Panc1 (cell line): ENCODE data around the gene CELF2. TPM values are rescaled to one million over a fixed set of nuclear protein-coding genes. Genes with fewer than 3 reads are reported as not detected.

Experiments used
- ATAC-seq: fragments of 200-7000 bp; cut with Tn5 transposase; 2 replicates; pipeline ENCODE4 v1.9.1; 2020; ENCODE audit warnings: mild to moderate bottlenecking, moderate library complexity
- BruUV-seq: library from RNA; stranded (reverse); fragments of 400-500 nt; replicated peaks from 2 replicates; lab custom pipeline; 2021; lab: Mats Ljungman, UMichigan
- CTCF ChIA-PET: fragments of 300-600 bp; sonication (Branson Sonifier 250); formaldehyde crosslinking; loops from one replicate; lab custom pipeline; 2022; ENCODE audit warnings: antibody characterized with exemption; lab: Charles Lee
- POLR2A ChIA-PET: fragments of 300-600 bp; sonication (Branson Sonifier 250); formaldehyde crosslinking; loops from one replicate; lab custom pipeline; 2022; ENCODE audit warnings: antibody characterized with exemption; lab: Charles Lee
- DNase-seq: peaks from one replicate; pipeline ENCODE4 v3.0.0-alpha.2; 2010; ENCODE audit warnings: low read depth, low spot score
- H3K27ac ChIP-seq: 2 replicates; pipeline ENCODE4 v1.5.1; 2011; ENCODE audit warnings: mild to moderate bottlenecking, low read length, inconsistent platforms
- H3K27me3 ChIP-seq: fragments of 200-500 bp; sonication (Bioruptor generic); 2 replicates; pipeline ENCODE4 v1.6.0; 2014; ENCODE audit warnings: low read length, inconsistent platforms; ENCODE audit not compliant: control insufficient read depth, insufficient read depth
- H3K36me3 ChIP-seq: fragments of 200-500 bp; sonication (Bioruptor generic); 2 replicates; pipeline ENCODE4 v1.5.1; 2014; ENCODE audit warnings: inconsistent platforms, mild to moderate bottlenecking, low read length, moderate library complexity; ENCODE audit not compliant: control insufficient read depth, insufficient read depth
- H3K4me1 ChIP-seq: 2 replicates; pipeline ENCODE4 v1.5.1; 2011; ENCODE audit warnings: inconsistent platforms, mild to moderate bottlenecking, low read length, moderate library complexity; ENCODE audit not compliant: control insufficient read depth, insufficient read depth
- H3K4me3 ChIP-seq, 2 experiments: 2 replicates each; pipeline ENCODE4 v1.5.1; 2011 to 2012; ENCODE audit warnings: low read depth in 2 of 2, low read length in 2 of 2, mild to moderate bottlenecking in 2 of 2, inconsistent platforms in 1 of 2, moderate library complexity in 1 of 2
- H3K9me3 ChIP-seq: fragments of 200-500 bp; sonication (Bioruptor generic); 2 replicates; pipeline ENCODE4 v1.5.1; 2014; ENCODE audit warnings: low read depth, mild to moderate bottlenecking, inconsistent platforms, low read length, moderate library complexity; ENCODE audit not compliant: control insufficient read depth, insufficient read depth
- POLR2AphosphoS5 ChIP-seq: IDR thresholded peaks from 2 replicates; pipeline ENCODE4 v1.6.1; 2012; ENCODE audit warnings: mild to moderate bottlenecking, low read depth, low read length, moderate library complexity
- SIN3A ChIP-seq: IDR thresholded peaks from 2 replicates; pipeline ENCODE4 v1.6.1; 2012; ENCODE audit warnings: low read depth, mild to moderate bottlenecking, low read length, moderate library complexity, borderline replicate concordance; ENCODE audit not compliant: insufficient read depth
- TCF7L2 ChIP-seq: IDR thresholded peaks from 2 replicates; pipeline ENCODE4 v1.6.1; 2011; ENCODE audit warnings: mild to moderate bottlenecking, low read depth, low read length, inconsistent platforms
- in situ Hi-C: cut with HindIII; loops from 2 replicates; pipeline ENCODE4 v1.10.0; 2016; ENCODE audit warnings: low sequenced_read_pairs, low pct_unique_long_range_greater_than_20kb
- intact Hi-C: fragments of 100-400 bp; cut with micrococcal nuclease; formaldehyde crosslinking; loops from one replicate; pipeline ENCODE4 v1.10.0; 2022; ENCODE audit not compliant: unreplicated experiment
- total RNA-seq: library from RNA; stranded (reverse); gene quantifications from one replicate; pipeline ENCODE4 v1.2.1, GENCODE V29; 2021; ENCODE audit not compliant: unreplicated experiment
- TF ChIP-seq, protein P1 (sequence below), 2 experiments: IDR thresholded peaks; 2 replicates each; pipeline ENCODE4 v1.6.1; 2011 to 2012; ENCODE audit warnings: low read depth in 2 of 2, control low read depth in 1 of 2, low read length in 1 of 2, mild to moderate bottlenecking in 1 of 2, moderate library complexity in 1 of 2; ENCODE audit not compliant: insufficient read depth in 1 of 2
- TF ChIP-seq, protein P2 (sequence below): fragments of 450-650 bp; IDR thresholded peaks from 2 replicates; pipeline ENCODE4 v1.5.1; 2017; ENCODE audit warnings: mild to moderate bottlenecking

Gene CELF2
- total RNA-seq, 1 experiment from 2014 or later: 0.44 TPM

DNA sequence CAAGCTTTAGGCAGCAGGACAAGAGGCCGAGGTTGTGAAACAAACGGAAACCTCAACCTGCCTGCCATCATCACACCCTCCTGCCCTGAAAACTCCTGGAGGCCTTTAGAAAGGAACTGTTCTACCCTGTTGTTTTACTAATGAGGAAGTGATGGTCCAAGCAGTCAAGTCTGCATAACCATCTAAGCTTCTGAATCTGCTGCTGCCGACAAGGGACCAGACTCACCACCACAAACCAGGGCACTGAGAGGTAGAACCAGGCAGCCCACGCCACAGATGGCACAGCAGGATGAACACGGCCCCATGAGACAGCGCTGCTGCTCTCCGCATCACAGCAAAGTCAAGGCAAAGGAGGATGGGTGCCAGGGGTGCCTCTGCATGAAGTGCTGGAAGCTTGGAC, 209.4 kb downstream of the CELF2 start:
- Histone ChIP-seq H3K27ac (no peak overlapping the region), H3K4me1 (no peaks in the 10 kb centered on the region), H3K9me3 (no peaks in the 10 kb centered on the region), H3K4me3 (no peak overlapping the region), H3K27me3 (no peaks in the 10 kb centered on the region; the same call in 1 of the 2 replicates), H3K36me3 (no peaks in the 10 kb centered on the region)
- no TSS peak for BruUV-seq
- ChIA-PET POLR2A (no interaction called here), CTCF (no interaction called here)
- DNase-seq: no peak
- no peak for ATAC-seq
- intact Hi-C loops (no loop called here), in situ Hi-C loops (no loop called here)
- TF ChIP-seq TCF7L2: no peak
- TF ChIP-seq, protein P1, sequence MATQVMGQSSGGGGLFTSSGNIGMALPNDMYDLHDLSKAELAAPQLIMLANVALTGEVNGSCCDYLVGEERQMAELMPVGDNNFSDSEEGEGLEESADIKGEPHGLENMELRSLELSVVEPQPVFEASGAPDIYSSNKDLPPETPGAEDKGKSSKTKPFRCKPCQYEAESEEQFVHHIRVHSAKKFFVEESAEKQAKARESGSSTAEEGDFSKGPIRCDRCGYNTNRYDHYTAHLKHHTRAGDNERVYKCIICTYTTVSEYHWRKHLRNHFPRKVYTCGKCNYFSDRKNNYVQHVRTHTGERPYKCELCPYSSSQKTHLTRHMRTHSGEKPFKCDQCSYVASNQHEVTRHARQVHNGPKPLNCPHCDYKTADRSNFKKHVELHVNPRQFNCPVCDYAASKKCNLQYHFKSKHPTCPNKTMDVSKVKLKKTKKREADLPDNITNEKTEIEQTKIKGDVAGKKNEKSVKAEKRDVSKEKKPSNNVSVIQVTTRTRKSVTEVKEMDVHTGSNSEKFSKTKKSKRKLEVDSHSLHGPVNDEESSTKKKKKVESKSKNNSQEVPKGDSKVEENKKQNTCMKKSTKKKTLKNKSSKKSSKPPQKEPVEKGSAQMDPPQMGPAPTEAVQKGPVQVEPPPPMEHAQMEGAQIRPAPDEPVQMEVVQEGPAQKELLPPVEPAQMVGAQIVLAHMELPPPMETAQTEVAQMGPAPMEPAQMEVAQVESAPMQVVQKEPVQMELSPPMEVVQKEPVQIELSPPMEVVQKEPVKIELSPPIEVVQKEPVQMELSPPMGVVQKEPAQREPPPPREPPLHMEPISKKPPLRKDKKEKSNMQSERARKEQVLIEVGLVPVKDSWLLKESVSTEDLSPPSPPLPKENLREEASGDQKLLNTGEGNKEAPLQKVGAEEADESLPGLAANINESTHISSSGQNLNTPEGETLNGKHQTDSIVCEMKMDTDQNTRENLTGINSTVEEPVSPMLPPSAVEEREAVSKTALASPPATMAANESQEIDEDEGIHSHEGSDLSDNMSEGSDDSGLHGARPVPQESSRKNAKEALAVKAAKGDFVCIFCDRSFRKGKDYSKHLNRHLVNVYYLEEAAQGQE (IDR thresholded peaks at IDR 0.05; ENCODE audit: insufficient read depth in 1 of 2, low read depth in 2 of 2, low read length in 1 of 2): no peak
- TF ChIP-seq, protein P2, sequence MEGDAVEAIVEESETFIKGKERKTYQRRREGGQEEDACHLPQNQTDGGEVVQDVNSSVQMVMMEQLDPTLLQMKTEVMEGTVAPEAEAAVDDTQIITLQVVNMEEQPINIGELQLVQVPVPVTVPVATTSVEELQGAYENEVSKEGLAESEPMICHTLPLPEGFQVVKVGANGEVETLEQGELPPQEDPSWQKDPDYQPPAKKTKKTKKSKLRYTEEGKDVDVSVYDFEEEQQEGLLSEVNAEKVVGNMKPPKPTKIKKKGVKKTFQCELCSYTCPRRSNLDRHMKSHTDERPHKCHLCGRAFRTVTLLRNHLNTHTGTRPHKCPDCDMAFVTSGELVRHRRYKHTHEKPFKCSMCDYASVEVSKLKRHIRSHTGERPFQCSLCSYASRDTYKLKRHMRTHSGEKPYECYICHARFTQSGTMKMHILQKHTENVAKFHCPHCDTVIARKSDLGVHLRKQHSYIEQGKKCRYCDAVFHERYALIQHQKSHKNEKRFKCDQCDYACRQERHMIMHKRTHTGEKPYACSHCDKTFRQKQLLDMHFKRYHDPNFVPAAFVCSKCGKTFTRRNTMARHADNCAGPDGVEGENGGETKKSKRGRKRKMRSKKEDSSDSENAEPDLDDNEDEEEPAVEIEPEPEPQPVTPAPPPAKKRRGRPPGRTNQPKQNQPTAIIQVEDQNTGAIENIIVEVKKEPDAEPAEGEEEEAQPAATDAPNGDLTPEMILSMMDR: no peak
- TF ChIP-seq POLR2AphosphoS5: no peak
- no peak for TF ChIP-seq SIN3A

DNA sequence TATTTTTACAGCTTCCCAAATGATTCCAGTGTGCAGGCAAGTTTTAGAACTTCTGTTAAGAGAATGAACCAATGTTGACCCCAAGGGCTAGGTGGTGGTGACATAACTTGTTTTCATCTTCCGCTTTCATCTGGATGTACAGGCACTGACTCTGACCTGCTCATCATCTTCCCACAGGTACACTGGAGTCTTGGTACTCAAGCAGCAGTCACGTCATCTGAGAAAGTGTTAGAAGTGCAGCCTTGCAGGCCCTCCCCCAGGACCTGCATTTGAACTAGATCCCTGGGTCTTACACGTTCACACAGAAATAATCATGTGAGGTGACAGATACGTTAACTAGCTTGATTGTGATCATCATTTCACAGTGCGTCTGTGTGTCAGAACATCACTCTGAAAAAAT, 212.2 kb downstream of the CELF2 start:
- Histone ChIP-seq H3K27ac (no peak overlapping the region), H3K36me3 (no peaks in the 10 kb centered on the region), H3K9me3 (no peaks in the 10 kb centered on the region), H3K27me3 (no peaks in the 10 kb centered on the region; the same call in 1 of the 2 replicates), H3K4me3 (no peak overlapping the region), H3K4me1 (no peaks in the 10 kb centered on the region)
- in situ Hi-C loops: no loop called here
- intact Hi-C loops: no loop called here
- TF ChIP-seq TCF7L2 (no peak), SIN3A (no peak)
- TF ChIP-seq, protein P1 (IDR thresholded peaks at IDR 0.05; ENCODE audit: insufficient read depth in 1 of 2, low read depth in 2 of 2, low read length in 1 of 2): no peak
- no TSS peak for BruUV-seq
- POLR2A ChIA-PET: no interaction called here
- ATAC-seq (no peak), DNase-seq (no peak)
- CTCF ChIA-PET: no interaction called here
